ENCODE measurements around the gene MAP4K2.

Gene MAP4K2

DNA sequence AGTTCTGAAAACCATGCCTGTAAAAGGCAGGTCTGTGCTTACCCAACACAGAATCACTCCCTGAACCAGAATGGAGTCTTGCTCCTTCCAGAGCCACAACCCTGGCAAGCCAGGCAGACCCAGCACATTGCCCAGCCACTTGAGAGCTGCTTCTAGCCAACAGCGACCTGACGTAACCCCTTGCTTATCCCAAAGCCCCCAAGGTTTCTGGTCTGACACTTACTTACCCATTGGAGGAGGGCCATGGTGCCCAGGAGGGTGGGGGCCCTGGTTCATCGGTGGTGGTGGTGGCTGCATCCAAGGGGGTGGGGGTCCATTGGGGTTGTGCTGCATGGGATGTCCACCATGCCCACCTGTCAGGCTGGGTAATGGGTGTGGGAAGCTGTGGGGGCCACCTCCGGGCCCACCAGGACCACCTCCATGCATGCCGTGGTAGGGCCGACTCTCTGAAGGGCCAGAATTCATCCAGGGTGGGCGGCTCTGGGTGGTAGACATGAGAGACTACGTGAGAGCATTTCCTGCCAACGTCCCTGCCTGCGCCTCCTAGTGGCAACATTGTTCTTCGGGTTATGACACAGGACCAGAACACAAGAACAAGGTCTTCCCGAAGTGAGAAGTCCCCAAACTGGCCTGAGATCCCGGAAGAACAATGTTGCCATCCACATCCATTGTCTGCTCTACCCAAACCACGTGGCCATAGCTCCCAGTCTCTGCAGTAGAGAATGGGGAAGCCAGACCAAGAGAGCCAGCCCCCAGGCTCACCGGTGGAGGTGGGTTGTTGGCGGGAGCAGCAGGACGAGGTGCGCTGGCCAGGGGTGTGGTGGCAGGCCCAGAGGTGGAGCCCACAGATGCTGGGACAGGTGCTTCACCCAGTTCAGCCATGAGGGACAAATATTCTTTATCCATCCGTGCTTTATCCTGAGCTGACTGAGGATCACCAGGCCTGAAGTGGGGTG lies 35.4 kb downstream of the MAP4K2 start:
- peak; percentile 34 to 66 for DNase-seq

- DNase-seq = no peak
These were observed 36.1 kb downstream of the MAP4K2 start for GRCh38 chr11:64766881-64767280.

DNA sequence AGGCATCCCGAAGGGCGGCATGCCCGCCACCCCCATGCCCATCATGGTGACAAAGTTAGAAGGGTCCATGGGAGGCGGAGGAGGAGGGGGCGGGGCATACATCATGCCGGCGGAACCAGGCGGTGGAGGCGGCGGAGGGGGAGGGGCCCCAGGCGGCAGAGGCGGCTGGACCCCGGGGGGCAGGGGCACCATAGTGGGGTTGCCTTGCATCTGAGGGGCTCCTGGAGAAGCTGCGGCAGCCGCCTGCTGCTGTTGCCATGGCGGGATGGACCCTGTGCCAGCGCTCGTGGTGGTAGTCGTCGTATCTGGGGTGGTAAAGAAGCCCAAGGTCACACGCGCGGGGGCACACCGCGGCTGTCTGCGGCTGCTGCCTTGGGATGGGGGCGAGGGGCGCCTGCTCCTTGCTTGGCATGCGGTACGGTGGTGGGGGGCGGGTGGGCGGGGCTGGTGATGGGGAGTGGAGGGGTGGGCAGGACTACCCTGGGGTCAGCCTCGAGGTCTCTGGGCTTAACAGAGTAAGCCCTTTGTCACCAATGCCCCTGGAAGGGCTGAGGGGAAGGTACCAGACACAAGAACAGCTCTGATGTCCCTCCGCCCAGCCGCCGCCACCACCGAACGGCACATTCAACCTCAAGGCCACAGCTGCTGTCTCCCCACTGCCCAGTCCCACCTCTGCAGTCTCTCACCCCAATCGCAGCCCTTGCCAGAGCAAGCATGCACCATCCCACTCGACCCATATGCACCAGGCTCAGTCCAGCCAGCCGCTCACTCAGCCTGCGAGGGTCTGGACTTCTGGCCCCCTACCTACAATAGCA lies 37.0 kb downstream of the MAP4K2 start:
- DNase-seq = no peak

- DNase-seq = no peak
These were observed 37.6 kb downstream of the MAP4K2 start for GRCh38 chr11:64765291-64765850.

- no peak for DNase-seq
These were observed 38.3 kb downstream of the MAP4K2 start for GRCh38 chr11:64764753-64765152.

GRCh38 chr11:64764040-64764611 lies 38.9 kb downstream of the MAP4K2 start:
- no peak for DNase-seq

DNA sequence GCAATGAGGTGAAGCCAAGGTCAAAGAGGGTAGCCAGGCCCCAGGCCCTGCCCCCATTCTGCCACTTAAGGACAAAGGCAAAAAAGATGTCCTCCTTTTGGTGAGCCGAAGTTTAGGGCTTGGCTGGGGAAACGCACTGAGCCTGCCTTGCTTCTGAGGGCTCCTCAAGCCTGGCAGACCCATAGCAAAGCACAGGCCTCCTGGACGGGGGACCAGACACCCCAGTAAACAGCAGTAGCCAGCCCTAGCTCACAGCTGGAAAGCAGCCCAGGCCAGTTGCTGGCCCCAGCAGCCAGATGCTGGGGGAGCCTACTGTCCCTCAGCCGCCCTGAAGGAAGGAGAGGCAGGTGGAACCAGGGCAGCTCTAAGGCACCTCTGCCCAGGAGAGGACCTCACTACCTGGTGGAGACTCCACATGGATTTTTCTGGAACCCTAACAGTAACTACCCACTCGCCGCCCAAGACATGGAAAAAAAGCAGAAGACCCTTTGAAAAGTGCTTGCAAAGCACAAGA lies 39.4 kb downstream of the MAP4K2 start:
- DNase-seq = no peak

- DNase-seq = no peak
These were observed 40.1 kb downstream of the MAP4K2 start for GRCh38 chr11:64762674-64763525.

DNA sequence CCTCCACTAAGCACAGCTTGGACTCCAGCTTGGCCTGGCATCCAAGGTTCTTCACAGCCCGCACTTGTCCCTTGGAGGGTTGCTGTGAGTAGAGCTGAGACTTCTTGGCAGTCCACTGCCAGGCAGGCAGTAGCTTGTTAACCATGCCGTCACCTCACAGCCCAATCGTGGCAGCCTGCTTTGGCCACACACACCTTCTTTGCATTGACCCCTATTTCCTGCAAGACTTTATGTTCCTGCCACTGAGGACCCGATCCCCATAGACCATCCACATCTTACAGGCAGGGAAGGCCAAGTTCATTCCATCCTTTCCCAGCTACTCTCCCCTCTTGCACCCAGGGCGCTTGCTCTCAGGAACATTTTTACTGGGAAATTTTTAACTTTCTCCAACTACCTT lies 40.7 kb downstream of the MAP4K2 start:
- no peak for DNase-seq

- DNase-seq = no peak
These were observed 42.1 kb downstream of the MAP4K2 start for GRCh38 chr11:64760759-64761420.

DNA sequence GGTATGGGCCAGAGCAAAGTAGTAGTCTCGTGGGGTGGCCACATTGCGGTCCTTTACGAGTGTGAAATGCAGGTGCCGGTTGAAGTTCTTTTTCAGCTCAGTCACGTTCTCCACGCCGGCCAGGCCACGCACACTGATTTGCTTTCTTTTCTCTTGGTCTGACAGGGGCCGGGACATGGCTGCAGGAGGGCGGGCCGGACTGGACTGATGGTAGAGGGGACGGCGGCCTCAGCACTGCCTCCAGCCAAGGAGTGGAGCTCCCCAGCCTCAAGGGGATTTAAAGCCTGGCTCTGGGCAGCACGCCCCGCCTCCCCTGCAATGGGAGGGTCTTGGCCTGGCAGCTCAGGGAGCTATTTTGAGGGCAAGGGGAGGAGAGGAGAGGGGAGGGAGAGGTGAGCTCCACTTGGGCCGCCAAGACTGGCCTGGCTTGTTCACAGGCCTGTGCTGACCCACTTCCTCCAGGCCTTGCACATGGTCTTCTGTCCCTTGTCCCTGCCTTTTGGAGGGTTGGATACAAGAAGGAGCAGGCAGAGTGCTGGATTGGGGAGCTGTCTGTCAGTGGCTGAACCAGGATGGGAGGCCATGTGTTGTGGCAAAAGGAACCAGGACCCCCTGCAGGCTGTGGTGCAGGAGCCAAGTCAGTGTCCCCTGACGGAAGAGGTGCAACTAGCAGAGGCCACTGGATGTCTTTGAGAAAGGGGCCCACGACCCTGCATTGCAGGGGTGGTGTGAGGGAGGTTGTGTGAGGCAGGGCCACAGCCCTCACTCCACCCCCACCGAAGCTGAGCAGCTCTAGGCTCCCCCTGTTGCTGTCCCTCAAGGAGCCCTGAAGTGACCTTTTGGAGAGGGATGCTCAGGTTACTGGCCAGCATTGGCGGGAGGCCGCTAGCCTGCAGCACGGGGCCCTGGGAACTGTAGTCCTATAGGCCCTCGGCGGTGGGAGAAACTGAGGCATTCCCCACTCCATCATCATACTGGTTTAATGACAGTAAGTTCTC lies 43.0 kb downstream of the MAP4K2 start, which contains the start of gene PYGM:
PYGM (minus strand) TSS at position 253 of the 998 bp plus-strand sequence; CDS start at position 177, 76 bp downstream.
- no peak for DNase-seq

DNA sequence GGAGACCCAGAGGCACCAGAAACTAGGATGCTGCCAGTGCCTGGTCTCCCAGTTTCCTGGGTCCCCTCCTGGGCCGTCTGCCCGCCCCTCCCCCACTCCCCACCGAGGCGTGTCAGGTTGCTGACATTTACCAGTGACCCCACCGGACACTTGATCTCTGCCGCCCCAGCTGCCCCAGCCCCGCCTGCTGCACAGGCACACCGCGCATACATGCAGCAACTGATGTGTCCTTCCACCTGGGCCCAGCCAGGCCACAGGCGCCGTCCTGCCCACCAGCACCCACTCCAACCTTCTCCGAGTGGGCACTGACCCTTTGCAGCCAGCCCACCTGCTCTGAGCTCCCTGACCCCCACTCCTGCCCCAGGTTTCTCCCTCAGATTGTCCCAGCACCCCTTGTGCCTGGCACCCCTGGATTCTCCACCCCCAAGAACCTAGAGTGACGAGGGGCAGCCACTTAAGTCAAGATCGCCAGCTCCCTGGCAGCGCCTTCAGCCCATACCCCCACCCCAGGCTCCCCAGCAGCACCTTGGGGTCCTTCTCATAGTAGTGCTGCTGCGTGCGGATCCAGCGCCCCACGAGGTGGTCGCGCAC lies 43.8 kb downstream of the MAP4K2 start:
- DNase-seq = no peak

- no peak for DNase-seq
These were observed 44.5 kb downstream of the MAP4K2 start for GRCh38 chr11:64758330-64759079.

GRCh38 chr11:64757549-64758329 lies 45.3 kb downstream of the MAP4K2 start:
- DNase-seq = no peak

- no peak for DNase-seq
These were observed 47.2 kb downstream of the MAP4K2 start for GRCh38 chr11:64755681-64756361.

GRCh38 chr11:64754919-64755662 lies 47.9 kb downstream of the MAP4K2 start:
- no peak for DNase-seq
